HEK293 (cell line): Measurements from ENCODE around the gene GOLT1A.

ENCODE experiments used
- CTCF ChIA-PET: fragments of 350-600 bp; formaldehyde crosslinking; extraction: SDS; loops from one replicate; lab custom pipeline; 2021; ENCODE audit warnings: antibody characterized with exemption; lab: Yijun Ruan, JAX
- POLR2A ChIA-PET: fragments of 300-600 bp; formaldehyde crosslinking; extraction: SDS; loops from one replicate; lab custom pipeline; 2020; ENCODE audit warnings: antibody characterized with exemption, inconsistent platforms; lab: Yijun Ruan, JAX
- H3K27ac ChIP-seq: fragments of 200-500 bp; sonication (Bioruptor generic); 2 replicates; pipeline ENCODE4 v1.5.1; 2014; ENCODE audit warnings: low read depth, low read length, control low read depth, inconsistent platforms; ENCODE audit errors: extremely low read depth
- H3K36me3 ChIP-seq, 2 experiments: fragments of 200-500 bp in 1 of 2; sonication (Bioruptor generic) in 1 of 2; 1 replicate in 1 of 2; 2 replicates in 1 of 2; pipeline ENCODE4 v1.5.1; 2014 to 2017; ENCODE audit warnings: inconsistent platforms in 2 of 2, low read length in 2 of 2; ENCODE audit not compliant: control insufficient read depth in 2 of 2, insufficient read depth in 1 of 2
- H3K4me1 ChIP-seq: fragments of 200-500 bp; sonication (Bioruptor generic); 2 replicates; pipeline ENCODE4 v1.5.1; 2014; ENCODE audit warnings: mild to moderate bottlenecking, low read length, inconsistent platforms; ENCODE audit not compliant: control insufficient read depth, insufficient read depth
- H3K4me3 ChIP-seq: 2 replicates; pipeline ENCODE4 v1.5.1; 2011; ENCODE audit warnings: low read depth, mild to moderate bottlenecking, control low read depth, low read length, moderate library complexity
- H3K9me3 ChIP-seq: fragments of 200-500 bp; sonication (Bioruptor generic); 2 replicates; pipeline ENCODE4 v1.5.1; 2014; ENCODE audit warnings: low read depth, low read length, inconsistent platforms; ENCODE audit not compliant: control insufficient read depth, insufficient read depth
- GLIS1 ChIP-seq: fragments of 450-650 bp; formaldehyde crosslinking; IDR thresholded peaks from 2 replicates; pipeline ENCODE4 v1.5.1; 2016; ENCODE audit warnings: missing biosample characterization, missing genetic modification characterization
- KLF17 ChIP-seq: fragments of 450-650 bp; formaldehyde crosslinking; IDR thresholded peaks from 2 replicates; pipeline ENCODE4 v1.5.1; 2016; ENCODE audit warnings: missing biosample characterization, missing genetic modification characterization
- OVOL3 ChIP-seq: fragments of 450-650 bp; formaldehyde crosslinking; IDR thresholded peaks from 2 replicates; pipeline ENCODE4 v1.5.1; 2016; ENCODE audit warnings: missing biosample characterization, missing genetic modification characterization
- PBX3 ChIP-seq: sonication (generic); formaldehyde crosslinking; IDR thresholded peaks from 2 replicates; pipeline ENCODE4 v1.8.1; 2022; ENCODE audit warnings: mild to moderate bottlenecking, moderate library complexity, missing genetic modification reagents
- REST ChIP-seq: fragments of 450-650 bp; formaldehyde crosslinking; IDR thresholded peaks from 2 replicates; pipeline ENCODE4 v1.5.1; 2016; ENCODE audit warnings: missing biosample characterization, missing genetic modification characterization
- YY1 ChIP-seq: fragments of 450-650 bp; formaldehyde crosslinking; IDR thresholded peaks from 2 replicates; pipeline ENCODE4 v1.5.1; 2018; ENCODE audit warnings: missing biosample characterization, missing genetic modification characterization
- ZBTB7A ChIP-seq: fragments of 450-650 bp; formaldehyde crosslinking; IDR thresholded peaks from 2 replicates; pipeline ENCODE4 v1.5.1; 2016; ENCODE audit warnings: low read depth, missing biosample characterization, missing genetic modification characterization
- ZEB2 ChIP-seq: fragments of 450-650 bp; formaldehyde crosslinking; IDR thresholded peaks from 2 replicates; pipeline ENCODE4 v1.5.1; 2016; ENCODE audit warnings: missing biosample characterization, missing genetic modification characterization
- ZNF10 ChIP-seq: fragments of 450-650 bp; formaldehyde crosslinking; IDR thresholded peaks from 2 replicates; pipeline ENCODE4 v1.5.1; 2017; ENCODE audit warnings: missing biosample characterization, missing genetic modification characterization
- ZNF132 ChIP-seq: fragments of 450-650 bp; formaldehyde crosslinking; IDR thresholded peaks from 2 replicates; pipeline ENCODE4 v1.5.1; 2017; ENCODE audit warnings: missing biosample characterization, missing genetic modification characterization, borderline replicate concordance
- ZNF138 ChIP-seq: fragments of 450-650 bp; formaldehyde crosslinking; IDR thresholded peaks from 2 replicates; pipeline ENCODE4 v1.5.1; 2016; ENCODE audit warnings: missing biosample characterization, missing genetic modification characterization, borderline replicate concordance
- ZNF175 ChIP-seq: fragments of 450-650 bp; formaldehyde crosslinking; IDR thresholded peaks from 2 replicates; pipeline ENCODE4 v1.5.1; 2016; ENCODE audit warnings: missing biosample characterization, missing genetic modification characterization
- ZNF223 ChIP-seq: fragments of 450-650 bp; formaldehyde crosslinking; IDR thresholded peaks from 2 replicates; pipeline ENCODE4 v1.5.1; 2016; ENCODE audit warnings: missing biosample characterization, missing genetic modification characterization
- ZNF510 ChIP-seq: fragments of 450-650 bp; formaldehyde crosslinking; IDR thresholded peaks from 2 replicates; pipeline ENCODE4 v1.5.1; 2018; ENCODE audit warnings: mild to moderate bottlenecking, missing genetic modification characterization, missing biosample characterization; ENCODE audit not compliant: insufficient replicate concordance
- ZNF580 ChIP-seq: fragments of 450-650 bp; formaldehyde crosslinking; IDR thresholded peaks from 2 replicates; pipeline ENCODE4 v1.5.1; 2016; ENCODE audit warnings: missing biosample characterization, missing genetic modification characterization
- ZNF585B ChIP-seq: fragments of 450-650 bp; formaldehyde crosslinking; IDR thresholded peaks from 2 replicates; pipeline ENCODE4 v1.5.1; 2016; ENCODE audit warnings: missing biosample characterization, missing genetic modification characterization
- ZNF610 ChIP-seq: fragments of 450-650 bp; formaldehyde crosslinking; IDR thresholded peaks from 2 replicates; pipeline ENCODE4 v1.5.1; 2016; ENCODE audit warnings: missing biosample characterization, missing genetic modification characterization, borderline replicate concordance

GOLT1A gene

GRCh38 chr1:204228896-204229295, 15.1 kb upstream of the GOLT1A start:
- no peak overlapping the region for H3K4me3 ChIP-seq
- no peaks in the 10 kb centered on the region for H3K9me3 ChIP-seq
- ChIA-PET CTCF (interaction anchor here (1.1 to 4.1 kb wide), 5 partner anchors 22 to 222 kb away, joined by 3 to 19 read pairs (median 4); no protein-coding TSS in a partner anchor), POLR2A (no interaction called here)
- H3K4me1 ChIP-seq, result no peaks in the 10 kb centered on the region
- H3K36me3 ChIP-seq, result peaks cover 0 to 6% of the 10 kb centered on the region in 2 experiments; a peak in 2 of 3 replicates
- H3K27ac ChIP-seq, result no peak overlapping the region
- TF ChIP-seq ZNF10 (tag by site-specific recombination) (no peak), PBX3 (no peak), YY1 (tag by site-specific recombination) (no peak), ZEB2 (no peak), REST (no peak), ZNF138 (tag by site-specific recombination) (no peak), ZBTB7A (tag by site-specific recombination) (no peak), ZNF175 (tag by site-specific recombination) (no peak), ZNF132 (tag by site-specific recombination) (no peak), ZNF580 (tag by site-specific recombination) (no peak), OVOL3 (no peak)

GRCh38 chr1:204227996-204228785, 14.4 kb upstream of the GOLT1A start:
- TF ChIP-seq ZNF585B (no peak), ZNF510 (no peak)
- no peak overlapping the region for H3K4me3 ChIP-seq
- H3K4me1 ChIP-seq, result no peaks in the 10 kb centered on the region
- POLR2A ChIA-PET, result interaction anchor here (0.6 kb wide), 1 partner anchor 349 kb away, joined by 3 read pairs; no protein-coding TSS in a partner anchor
- H3K27ac ChIP-seq, result no peak overlapping the region
- CTCF ChIA-PET, result interaction anchor here (1.3 to 4.1 kb wide), 3 partner anchors 22 to 222 kb away, joined by 3 to 19 read pairs (median 7); no protein-coding TSS in a partner anchor
- H3K9me3 ChIP-seq, result no peaks in the 10 kb centered on the region
- H3K36me3 ChIP-seq, result peaks cover 0 to 6% of the 10 kb centered on the region in 2 experiments; a peak in 2 of 3 replicates

GRCh38 chr1:204227351-204227750, 13.6 kb upstream of the GOLT1A start:
- TF ChIP-seq GLIS1 (tag by site-specific recombination), result no peak
- no peak for TF ChIP-seq ZNF610 (tag by site-specific recombination)
- no peak for TF ChIP-seq ZNF223 (tag by site-specific recombination)
- TF ChIP-seq KLF17 (tag by site-specific recombination), result no peak
- Histone ChIP-seq H3K4me1 (no peaks in the 10 kb centered on the region), H3K9me3 (no peaks in the 10 kb centered on the region), H3K27ac (no peak overlapping the region), H3K36me3 (peaks cover 0 to 6% of the 10 kb centered on the region in 2 experiments; a peak in 1 of 3 replicates), H3K4me3 (no peak overlapping the region)
- POLR2A ChIA-PET, result no interaction called here
- CTCF ChIA-PET, result interaction anchor here (0.9 to 1.3 kb wide), 2 partner anchors 11 to 223 kb away, joined by 3 to 4 read pairs; no protein-coding TSS in a partner anchor
